Central memory CD4-positive, alpha-beta T cell (primary cell): ENCODE data around the gene CR1.
"Not testable (repeated sequence)": the region's sequence is repeated elsewhere in the genome, so short reads cannot be mapped to it uniquely, and the experiment has no call there.

Experiments used
- DNase-seq: peaks from one replicate; pipeline ENCODE4 v3.0.0; 2022

Gene CR1

DNA sequence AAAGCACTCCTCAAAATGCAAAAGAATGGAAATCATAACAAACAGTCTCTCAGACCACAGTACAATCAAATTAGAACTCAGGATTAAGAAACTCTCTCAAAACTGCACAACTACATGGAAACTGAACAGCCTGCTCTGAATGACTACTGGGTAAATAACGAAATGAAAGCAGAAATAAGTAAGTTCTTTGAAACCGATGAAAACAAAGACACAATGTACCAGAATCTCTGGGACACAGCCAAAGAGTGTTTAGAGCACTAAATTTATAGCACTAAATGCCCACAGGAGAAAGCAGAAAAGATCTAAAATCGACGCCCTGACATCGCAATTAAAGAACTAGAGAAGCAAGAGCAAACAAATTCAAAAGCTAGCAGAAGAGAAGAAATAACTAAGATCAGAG, 95.2 kb downstream of the CR1 start:
- not testable (repeated sequence) for DNase-seq

DNA sequence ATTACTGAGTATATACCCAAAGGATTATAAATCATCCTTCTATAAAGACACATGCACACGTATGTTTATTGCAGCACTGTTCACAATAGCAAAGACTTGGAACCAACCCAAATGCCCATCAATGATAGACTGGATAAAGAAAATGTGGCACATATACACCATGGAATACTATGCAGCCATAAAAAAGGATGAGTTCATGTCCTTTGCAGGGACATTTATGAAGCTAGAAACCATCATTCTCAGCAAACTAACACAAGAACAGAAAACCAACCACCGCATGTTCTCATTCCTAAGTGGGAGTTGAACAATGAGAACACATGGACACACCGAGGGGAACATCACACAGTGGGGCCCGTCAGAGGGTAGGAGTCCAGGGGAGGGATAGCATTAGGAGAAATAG, 98.1 kb downstream of the CR1 start:
- not testable (repeated sequence) for DNase-seq

DNA sequence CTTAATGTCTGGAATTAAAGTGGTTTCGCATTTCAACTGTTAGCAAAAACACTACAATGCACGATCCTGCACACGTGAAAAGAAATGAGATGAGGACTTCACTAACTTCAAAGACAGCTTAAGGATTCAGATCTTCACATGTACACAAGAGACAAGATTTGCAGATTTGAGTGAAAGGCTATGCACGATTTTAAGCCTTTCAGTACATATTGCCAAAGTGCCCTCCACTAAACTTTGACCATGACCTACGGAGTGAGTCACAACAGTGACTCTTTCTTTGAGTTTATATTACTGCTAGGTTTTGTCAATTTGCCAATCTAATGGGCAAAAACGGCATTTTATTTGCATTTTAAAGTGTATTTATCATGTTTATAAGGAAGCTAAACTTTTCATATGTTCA, 107.8 kb downstream of the CR1 start:
- no peak for DNase-seq

DNA sequence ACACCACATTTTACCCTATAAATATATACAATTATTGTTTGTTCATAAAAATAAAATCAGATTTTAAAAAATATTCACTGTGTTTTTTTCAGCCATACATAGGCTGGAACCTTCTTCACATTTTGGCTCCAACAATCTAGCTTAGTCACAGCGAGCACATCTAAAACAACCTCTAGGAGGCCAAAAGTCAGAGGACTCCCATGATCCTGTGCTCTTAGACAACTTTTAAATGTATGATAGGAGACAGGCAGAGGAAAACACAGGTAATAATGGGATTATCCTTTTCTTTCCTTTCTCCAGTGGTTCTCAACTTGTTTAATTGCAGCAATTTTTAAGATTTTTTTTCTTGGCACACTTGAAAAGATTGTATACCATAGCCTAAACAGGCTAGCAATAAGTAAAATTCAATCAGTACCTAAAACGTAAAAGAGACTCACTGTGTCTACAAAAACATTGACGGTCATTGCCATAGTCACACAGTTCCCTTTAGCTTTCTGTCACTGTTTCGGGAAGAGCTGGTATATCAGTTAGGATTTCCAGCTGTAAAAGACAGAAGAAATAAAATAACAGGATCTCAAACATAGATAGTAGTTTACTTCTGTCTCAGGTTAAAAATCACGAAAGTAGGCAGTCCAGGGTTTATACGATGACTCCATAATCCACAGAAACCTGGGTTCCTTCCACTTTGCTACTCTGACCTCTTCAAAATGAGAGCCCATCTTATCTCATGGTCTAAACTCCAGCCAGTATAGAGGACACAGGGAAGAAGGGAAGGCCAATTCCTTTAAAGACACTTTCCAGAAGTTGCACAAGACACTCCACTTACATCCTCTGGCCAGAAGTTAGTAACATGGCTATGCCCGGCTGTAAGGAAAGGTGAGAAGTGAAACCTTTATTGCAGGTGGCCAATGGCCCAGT, 109.7 kb downstream of the CR1 start:
- no peak for DNase-seq

DNA sequence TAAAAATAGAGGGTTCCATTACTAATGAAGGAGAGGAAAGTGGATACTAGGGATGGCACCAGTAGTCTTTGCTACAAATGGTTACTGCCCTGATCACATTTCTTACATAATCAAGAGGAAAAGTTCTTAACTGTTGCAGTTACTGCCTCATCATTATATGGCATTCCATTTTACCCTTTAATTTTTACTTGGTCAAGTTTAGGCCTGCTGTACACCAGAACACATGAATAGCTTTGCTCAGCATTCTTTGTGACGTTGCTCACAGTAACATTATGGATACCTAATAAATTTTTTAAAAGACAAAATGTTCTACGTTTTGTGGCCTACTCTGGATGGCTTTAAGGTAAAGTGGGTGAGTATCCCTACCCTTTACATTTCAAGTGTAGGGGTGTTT, 110.4 kb downstream of the CR1 start:
- no peak for DNase-seq

DNA sequence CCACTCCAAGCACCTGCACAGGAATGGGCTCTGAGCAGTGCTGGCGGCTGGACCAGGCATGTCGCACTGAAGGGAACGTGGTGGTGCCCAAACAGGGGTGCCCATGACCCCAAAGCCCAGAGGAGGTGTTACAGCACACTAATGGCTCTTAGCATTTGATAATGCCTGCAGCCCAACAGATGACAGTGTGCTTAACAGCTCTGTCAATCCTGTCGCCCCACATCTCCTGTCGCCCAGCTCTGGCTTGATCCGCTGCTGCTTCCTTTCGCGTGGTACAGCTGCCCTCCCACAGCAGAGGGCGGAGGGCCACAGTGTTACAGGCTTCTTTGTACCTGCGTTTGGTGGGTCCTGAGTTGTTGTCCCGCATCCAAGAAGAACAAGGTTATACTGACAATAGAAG, 116.8 kb downstream of the CR1 start:
- DNase-seq = no peak

DNA sequence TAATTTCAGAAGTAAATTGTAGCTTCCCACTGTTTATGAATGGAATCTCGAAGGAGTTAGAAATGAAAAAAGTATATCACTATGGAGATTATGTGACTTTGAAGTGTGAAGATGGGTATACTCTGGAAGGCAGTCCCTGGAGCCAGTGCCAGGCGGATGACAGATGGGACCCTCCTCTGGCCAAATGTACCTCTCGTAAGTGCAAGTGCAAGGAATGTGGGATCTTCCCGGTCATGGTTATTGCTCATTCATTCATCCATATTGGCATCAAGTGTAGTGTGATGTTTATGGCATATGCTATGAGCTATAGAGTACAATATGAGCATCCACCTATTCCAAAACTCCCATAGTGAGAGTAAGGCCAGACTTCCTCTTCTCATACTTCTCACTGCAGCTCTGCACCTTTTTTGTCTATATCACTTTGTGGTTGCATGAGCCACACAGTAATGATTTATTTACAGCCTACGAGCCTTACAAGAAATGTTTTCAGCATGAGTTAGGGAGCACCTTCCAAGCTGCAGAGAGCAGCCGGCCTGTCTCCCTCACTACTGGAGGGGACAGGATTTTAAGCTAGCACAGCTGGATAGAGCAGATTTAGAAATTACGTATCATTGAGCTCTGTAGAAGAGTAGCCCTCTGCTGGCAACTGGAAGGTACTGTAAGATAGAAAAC, 124.0 kb downstream of the CR1 start:
- DNase-seq = peak; percentile 16

DNA sequence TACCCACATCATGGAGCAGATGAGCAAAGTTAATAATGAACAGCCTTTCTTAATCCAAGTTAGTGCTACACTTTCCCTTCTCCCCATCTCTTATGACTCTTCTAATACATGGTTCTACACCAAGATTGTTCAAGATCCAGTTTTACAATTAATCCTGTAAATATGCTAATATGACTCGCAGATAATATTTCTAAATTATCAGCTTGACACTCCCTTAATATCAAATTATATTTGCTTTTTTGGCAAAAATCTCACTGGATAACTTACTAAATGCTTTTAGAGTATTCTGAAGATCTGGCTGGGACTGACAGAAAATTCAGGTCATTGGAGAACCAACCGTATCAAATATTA, 124.6 kb downstream of the CR1 start:
- no peak for DNase-seq

DNA sequence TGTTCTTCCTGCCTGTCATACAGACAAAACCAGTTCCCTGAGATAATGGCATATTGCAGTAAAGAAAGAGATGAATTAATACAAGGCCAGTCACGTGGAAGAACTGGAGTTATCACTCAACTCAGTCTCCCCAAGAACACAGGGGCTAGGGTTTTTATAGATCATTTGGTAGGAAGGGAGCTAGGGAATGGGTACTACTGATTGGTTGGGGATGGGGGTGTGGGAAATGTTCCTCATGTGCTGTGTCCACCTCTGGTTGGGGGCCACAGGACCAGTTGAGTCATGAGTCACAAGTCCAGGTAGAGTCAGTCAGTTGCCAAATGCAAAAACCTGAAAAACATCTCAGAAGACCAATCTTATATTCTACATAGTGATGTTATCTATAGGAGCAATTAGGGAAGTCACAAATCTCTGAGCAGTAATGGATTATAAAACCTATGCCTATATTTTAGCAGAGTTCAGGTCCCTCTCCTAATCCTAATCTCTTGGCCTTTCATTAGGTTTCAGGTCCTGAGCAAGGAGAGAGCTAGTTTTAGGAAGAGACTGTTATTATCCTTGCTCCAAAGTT, 129.6 kb downstream of the CR1 start:
- DNase-seq = not testable (repeated sequence)

DNA sequence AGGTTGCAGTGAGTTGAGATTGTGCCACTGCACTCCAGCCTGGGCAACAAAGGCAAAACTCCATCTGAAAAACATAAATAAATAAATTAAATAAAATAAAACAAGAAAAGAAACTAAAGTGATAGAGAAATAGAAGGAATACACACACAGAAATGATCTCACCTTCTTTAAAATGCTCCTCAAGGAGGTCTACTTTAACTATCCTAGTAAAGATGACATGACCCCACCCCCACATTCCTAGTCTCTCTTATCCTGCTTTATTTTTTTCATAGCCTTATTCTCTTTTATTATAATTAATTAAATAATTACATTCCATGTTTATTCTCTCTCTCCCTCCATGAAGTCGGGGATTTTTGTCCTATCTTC, 131.0 kb downstream of the CR1 start:
- DNase-seq = no peak

DNA sequence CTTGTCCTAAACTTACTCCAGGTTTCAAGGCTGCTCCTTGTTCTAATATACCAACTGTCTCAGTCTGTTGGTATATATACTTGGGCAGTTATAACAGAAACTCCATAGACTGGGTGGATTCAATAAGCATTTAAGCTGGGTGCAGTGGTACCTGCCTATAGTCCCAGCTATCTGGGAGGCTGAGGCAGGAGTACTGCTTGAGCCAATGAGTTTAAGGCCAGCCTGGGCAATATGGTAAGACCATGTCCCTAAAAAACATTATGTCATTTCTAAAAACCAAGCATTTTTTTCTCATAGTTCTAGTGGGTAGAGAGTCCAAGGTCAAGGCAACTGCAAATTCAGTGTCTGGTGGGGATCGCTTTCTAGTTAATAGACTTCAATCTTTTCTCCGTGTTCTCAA, 131.5 kb downstream of the CR1 start:
- DNase-seq = no peak

DNA sequence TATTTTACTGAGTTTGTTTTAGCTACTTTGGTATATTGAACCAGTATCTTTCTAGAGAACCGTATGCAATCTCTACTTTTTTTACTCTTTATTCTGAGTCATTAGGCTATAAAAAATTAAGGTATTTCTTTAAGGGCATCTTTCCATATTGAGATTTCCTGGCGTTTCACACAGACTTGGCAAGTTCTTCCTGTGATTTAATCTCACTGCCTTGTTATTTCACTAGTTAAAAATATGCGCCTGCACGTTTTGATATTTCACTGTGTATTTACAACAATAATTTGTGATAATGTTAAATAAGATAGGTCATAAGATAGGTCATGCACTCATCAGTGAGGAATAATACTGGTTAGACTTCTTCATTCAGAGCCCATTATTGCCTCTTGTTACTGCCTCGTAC, 132.8 kb downstream of the CR1 start:
- DNase-seq = no peak

DNA sequence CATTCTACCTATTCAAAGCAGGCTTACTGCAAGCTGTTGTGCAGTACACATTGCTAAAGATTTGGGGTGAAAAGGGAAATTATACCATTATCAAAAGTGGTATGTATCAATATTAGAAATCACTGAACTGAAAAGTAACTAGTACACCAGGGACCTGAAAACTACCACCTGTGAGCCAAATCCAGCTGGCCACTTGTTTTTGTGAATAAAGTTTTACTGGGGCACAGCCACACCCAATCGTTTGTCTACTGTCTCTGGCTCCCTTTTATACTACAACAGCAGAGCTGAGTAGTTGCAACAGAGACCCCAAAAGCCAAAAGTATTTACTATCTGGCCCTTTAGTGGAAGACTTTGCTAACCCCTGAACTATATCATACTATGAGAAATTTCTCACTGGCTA, 135.2 kb downstream of the CR1 start:
- DNase-seq = no peak

DNA sequence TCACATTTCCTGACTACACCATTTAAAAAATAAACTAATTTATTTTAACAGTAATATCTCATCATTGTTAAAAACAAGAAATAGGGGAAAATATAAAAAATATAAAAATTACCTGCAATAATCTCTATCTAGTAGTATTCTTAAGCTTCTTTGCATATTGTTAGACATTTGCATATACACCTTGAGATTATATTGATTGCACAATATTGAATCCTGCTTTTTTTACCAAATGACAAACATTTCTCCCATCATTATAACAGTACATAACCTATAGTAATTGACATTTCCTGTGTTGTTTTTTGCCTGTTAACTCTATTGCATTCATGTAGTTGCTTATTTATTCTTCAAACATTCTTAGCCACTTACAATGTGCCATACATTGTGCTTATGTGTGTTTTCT, 137.3 kb downstream of the CR1 start:
- no peak for DNase-seq

DNA sequence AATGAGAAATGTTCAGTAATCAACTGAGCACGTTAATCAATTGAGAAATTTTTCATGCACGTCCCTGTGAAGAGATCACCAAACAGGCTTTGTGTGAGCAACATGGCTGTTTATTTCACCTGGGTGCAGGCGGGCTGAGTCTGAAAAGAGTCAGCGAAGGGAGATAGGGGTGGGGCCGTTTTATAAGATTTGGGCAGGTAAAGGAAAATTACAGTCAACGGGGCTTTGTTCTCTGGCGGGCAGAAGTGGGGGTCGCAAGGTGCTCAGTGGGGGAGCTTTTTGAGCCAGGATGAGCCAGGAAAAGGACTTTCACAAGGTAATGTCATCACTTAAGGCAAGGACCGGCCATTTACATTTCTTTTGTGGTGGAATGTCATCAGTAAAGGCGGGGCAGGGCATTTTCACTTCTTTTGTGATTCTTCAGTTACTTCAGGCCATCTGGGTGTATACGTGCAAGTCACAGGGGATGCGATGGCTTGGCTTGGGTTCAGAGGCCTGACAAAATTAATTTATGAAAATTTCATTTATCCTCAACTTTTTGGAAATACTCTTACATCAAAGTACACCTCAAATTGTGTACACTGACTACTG, 137.8 kb downstream of the CR1 start:
- not testable (repeated sequence) for DNase-seq

DNA sequence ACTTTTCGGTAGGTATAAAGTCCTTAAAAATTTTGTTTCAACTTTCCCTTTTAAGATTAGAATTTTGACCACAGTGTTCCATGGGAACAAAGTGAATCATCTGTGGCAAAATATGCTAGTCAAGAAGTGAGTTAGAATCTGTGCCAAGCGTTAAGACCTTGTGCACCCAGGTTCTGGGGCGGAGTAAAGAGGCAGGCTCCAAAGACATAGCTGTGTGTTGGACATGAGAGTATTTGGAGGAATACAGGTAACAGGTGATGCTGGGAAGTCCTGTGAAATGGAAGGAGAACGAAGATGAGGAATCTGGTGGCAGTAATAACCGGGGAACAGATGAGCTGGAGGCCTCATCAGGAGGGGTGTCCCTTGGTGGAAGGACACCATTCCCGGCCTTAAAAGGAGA, 138.3 kb downstream of the CR1 start:
- DNase-seq = not testable (repeated sequence)

DNA sequence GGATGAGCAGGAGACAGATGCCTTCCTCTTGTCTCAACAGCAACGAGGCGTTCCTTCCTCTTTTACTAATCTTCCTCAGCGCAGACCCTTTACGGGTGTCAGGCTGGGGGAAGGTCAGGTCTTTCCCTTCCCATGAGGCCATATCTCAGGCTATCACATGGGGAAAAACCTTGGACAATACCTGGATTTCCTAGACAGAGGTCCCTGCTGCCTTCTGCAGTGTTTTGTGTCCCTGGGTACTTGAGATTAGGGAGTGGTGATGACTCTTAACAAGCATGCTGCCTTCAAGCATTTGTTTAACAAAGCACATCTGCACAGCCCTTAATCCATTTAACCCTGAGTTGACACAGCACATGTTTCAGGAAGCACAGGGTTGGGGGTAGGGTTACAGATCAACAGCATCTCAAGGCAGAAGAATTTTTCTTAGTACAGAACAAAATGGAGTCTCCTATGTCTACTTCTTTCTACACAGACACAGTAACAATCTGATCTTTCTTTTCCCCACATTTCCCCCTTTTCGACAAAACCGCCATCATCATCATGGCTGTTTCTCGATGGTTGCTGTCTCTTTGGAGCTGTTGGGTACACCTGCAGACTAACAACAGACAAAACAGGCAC, 139.7 kb downstream of the CR1 start:
- not testable (repeated sequence) for DNase-seq

DNA sequence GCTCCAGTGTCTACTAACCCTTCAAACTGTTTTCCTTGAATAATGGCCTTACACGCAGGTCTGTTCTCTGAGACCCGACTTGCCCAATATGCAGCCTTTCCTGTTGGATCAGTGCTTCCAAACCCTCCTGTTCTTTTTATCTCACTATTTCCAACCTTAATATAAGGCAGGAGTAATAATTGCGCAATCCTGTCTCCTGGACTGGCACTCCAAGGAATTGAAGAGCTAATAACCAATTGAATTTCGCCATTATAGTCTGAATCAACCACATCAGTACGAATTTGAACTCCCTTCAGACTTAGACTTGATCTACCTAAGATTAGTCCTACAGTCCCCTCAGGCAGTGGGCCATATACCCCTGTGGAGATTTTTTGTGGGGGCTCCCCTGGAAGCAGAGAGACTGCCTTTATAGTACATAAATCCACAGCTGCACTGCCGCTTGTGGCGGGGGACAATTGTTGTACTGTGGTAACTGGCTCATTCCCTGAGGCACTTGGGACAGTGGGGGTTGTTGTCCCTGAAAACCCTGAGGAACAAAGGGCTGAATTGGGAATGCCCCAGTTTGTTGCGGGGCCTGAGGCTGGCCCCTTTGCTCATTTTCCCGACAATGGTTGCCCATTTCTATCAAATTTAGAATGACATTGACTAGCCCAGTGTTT, 142.7 kb downstream of the CR1 start:
- not testable (repeated sequence) for DNase-seq

DNA sequence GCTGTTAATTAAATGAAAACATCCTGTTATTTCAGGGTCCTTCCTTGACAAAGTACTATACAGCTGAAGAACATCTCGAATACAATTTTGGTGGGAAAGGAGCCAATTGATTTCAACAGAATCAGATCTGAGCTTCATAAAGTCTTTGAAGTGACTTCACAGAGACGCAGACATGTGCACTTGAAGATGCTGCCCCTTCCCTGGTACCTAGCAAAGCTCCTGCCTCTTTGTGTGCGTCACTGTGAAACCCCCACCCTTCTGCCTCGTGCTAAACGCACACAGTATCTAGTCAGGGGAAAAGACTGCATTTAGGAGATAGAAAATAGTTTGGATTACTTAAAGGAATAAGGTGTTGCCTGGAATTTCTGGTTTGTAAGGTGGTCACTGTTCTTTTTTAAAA, 143.4 kb downstream of the CR1 start:
- DNase-seq = not testable (repeated sequence)

DNA sequence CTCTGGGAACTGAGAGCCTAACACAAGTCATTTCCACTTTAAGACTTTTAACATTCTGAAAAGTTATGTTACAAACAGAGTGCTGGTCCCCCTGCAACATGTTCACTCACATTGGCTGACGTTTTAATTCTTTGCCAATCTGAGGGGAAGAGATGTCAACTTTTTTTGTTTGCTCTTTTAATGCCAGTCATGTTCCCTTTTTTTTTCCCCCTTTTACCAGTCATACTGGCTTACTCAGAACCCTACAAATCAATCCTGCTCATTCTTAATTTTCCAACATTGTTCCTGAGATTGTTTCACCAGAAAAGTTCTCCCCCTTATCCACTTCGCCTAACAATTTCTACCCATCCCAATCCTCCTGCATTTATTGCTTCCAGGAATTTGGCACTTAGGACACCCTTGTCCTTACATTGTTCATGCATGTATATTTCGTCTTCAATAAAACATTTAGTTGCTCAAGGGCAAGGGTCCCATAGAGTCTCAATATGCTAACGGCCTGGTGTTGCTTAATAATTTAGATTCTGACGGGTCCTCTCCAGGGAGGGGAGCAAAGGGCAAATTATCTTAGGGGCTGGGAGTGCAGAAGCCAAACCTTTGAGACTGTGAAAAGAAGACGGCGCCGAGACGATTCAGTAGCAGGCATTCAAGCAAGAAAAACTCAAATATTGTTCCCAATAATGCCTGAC, 148.4 kb downstream of the CR1 start:
- DNase-seq = no peak

DNA sequence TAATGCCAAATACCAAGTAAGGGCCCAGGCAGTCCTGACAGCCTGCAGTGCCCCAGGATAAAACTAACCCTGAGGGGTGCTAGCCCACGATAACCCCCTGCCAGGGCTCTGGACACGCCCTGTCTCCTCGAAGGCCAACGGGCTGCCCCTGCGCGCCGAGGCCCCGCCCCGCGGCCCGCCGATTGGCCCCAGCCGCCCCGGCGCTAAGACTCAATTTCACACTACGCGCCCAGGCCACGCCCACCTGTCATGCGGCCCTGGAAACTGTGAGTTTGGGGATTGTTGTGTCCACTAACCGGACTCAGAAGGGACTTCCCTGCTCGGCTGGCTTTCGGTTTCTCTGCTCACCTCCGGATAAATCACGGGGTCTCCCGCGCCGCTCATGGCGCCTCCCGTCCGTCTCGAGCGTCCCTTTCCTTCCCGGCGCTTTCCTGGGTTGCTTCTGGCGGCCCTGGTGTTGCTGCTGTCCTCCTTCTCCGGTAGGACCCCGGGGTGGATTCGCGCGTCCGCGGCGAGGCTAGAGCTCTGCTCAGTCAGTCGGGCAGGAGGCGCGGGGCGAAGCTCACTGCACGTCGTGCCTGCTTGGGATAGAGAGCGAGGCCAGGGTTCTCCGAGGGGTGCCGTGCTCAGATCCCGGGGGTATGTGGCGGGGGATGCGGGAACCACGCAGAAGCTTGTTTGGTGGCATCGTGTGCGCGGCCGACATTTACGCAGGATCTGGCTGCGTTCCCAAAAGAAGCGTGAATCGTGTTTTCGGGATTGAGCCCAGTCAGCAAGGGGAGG, 149.1 kb downstream of the CR1 start, which contains the start of gene CR1L:
Gene CR1L, plus strand, starts transcription at position 282 of the 783 bp plus-strand sequence. Its CDS starts 101 bp downstream, at position 383.
- DNase-seq = peak; percentile 58
